GM19328 (cell line): ENCODE measurements around the gene EEF1B2.
"Not testable (repeated sequence)": the region's sequence is repeated elsewhere in the genome, so short reads cannot be mapped to it uniquely, and the experiment has no call there.

Source experiments
- ATAC-seq: cut with Tn5 transposase; IDR thresholded peaks from one replicate; pipeline ENCODE4 v1.9.1; 2021; ENCODE audit warnings: mild to moderate bottlenecking, moderate library complexity; ENCODE audit not compliant: unreplicated experiment

EEF1B2 gene

GRCh38 chr2:206163251-206163880, 3.7 kb downstream of the EEF1B2 start:
- ATAC-seq: no peak

- ATAC-seq: no peak
These were observed 4.7 kb downstream of the EEF1B2 start for GRCh38 chr2:206164261-206164862.

- ATAC-seq: not testable (repeated sequence)
These were observed 8.5 kb downstream of the EEF1B2 start for GRCh38 chr2:206168230-206168629.

- not testable (repeated sequence) for ATAC-seq
These were observed 12.1 kb downstream of the EEF1B2 start for GRCh38 chr2:206171624-206172397.

GRCh38 chr2:206173147-206173546, 13.5 kb downstream of the EEF1B2 start:
- no peak for ATAC-seq

- ATAC-seq: no peak
These were observed 16.4 kb downstream of the EEF1B2 start for GRCh38 chr2:206176121-206176520.

- no peak for ATAC-seq
These were observed 17.2 kb downstream of the EEF1B2 start for GRCh38 chr2:206176901-206177300.

- ATAC-seq: not testable (repeated sequence)
These were observed 21.8 kb downstream of the EEF1B2 start for GRCh38 chr2:206181526-206181925.

- no peak for ATAC-seq
These were observed 30.0 kb downstream of the EEF1B2 start for GRCh38 chr2:206189691-206190090.

- ATAC-seq: no peak
These were observed 30.4 kb downstream of the EEF1B2 start for GRCh38 chr2:206190111-206190510.

- ATAC-seq: no peak
These were observed 31.0 kb downstream of the EEF1B2 start for GRCh38 chr2:206190689-206191088.

- ATAC-seq: no peak
These were observed 32.5 kb downstream of the EEF1B2 start for GRCh38 chr2:206192157-206192556.

- no peak for ATAC-seq
These were observed 34.1 kb downstream of the EEF1B2 start for GRCh38 chr2:206193671-206194357.

- ATAC-seq: no peak
These were observed 39.0 kb downstream of the EEF1B2 start for GRCh38 chr2:206198677-206199076.

- no peak for ATAC-seq
These were observed 41.6 kb downstream of the EEF1B2 start for GRCh38 chr2:206201075-206201848.

- ATAC-seq: no peak
These were observed 42.8 kb downstream of the EEF1B2 start for GRCh38 chr2:206202446-206202845.

GRCh38 chr2:206203331-206203730, 43.6 kb downstream of the EEF1B2 start:
- no peak for ATAC-seq

- ATAC-seq: no peak
These were observed 45.0 kb downstream of the EEF1B2 start for GRCh38 chr2:206204710-206205109.

- ATAC-seq: not testable (repeated sequence)
These were observed 47.6 kb downstream of the EEF1B2 start for GRCh38 chr2:206207316-206207715.

GRCh38 chr2:206208900-206209299, 49.2 kb downstream of the EEF1B2 start:
- no peak for ATAC-seq
